HG03097 (cell line): ENCODE results near the gene ATP11B.
"Not testable (repeated sequence)": the region's sequence is repeated elsewhere in the genome, so short reads cannot be mapped to it uniquely, and the experiment has no call there.

Experiments used
- ATAC-seq: cut with Tn5 transposase; IDR thresholded peaks from one replicate; pipeline ENCODE4 v1.9.1; 2021; ENCODE audit not compliant: unreplicated experiment, low FRiP score

ATP11B gene

DNA sequence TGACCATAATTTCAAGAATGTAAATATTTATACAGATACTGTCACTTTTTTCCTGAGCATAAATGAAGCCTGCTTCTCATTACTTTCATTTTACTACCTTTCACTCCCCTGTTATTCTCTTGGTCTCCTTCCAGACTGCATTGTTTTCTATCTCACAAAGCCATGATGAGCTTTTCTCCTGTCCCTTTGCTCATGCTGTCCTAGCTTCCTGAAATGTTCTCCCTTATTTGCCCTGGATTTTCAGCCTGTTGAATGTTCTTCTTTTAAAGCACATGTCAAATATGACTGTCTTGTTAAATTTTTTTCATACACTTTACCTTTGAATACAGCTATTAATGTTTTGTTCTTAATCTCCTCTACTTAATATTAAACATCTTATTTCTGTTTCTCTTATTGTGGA is 31.7 kb downstream of the ATP11B start:
- no peak for ATAC-seq

DNA sequence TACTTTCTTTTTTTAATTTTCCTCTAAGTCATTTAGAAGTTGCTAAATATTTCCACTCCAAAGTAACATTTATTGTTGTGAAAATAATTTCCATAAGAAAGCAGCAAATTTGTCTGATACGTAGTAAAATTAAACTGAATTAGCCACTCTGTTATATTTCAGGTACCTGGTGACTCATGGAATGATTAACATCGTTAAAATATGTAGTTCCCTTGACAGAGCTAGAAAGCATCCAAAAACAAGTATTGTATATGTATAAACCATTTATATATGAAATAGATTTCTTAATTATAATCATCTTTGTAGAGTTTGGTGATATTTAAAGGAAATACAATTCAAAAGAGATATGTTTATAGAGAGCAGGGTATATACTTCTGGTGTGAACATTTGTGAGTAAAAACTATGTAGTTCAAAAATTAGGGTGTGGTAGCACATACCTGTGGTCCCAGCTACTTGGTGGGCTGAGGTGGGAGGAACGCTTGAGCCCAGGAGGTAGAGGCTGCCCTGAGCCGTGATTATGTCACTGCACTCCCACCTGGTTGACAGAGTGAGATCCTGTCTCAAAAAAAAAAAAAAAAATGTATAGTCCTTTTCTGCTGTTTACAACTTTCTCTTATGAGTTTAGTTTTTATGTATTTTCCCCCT is 36.6 kb downstream of the ATP11B start:
- no peak for ATAC-seq

DNA sequence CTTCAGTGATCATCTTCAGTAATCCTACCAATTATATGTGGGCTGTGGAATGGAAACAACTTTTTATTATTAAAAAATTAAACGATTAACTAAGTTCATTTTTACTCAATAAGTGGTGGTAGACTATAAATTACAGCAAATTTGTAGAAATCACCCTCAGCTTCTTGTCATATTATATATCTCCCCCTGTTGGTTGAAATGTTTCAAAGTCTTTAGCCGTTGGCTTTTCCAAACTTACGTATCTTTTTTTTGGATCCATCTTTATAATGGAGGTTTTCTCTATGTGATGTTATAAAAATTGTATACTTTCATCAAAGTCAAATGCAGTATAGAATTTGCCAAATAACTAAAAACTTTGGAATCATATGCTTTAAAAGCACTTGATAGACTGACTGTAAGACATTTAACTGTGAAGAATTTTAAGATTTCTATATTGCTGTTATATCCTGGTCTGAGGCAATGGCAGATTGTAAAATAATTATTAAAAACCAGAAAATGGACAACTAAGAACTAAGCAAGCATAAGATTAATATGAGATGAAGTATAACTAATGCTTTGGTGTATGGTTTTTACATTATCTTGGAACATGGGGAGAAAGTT is 44.7 kb downstream of the ATP11B start:
- ATAC-seq, result no peak

DNA sequence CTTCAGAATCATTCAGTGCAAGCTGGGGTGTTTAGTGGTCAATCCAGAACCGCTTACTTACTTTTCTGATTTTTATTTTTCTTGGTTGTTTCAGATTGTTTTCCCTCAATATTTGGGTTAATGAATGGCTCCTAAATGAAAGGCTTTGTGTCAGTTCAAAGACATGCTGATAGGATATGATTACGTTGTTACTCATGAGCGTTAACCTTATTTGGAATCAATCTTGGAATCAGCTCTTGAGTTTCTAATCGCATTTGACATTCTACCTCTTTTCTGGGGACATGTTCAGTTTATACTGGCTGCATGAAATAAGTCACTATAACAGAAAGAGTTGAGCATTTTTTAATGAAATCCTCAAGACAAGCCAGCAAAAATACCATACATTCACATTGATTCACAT is 50.2 kb downstream of the ATP11B start:
- ATAC-seq, result no peak

DNA sequence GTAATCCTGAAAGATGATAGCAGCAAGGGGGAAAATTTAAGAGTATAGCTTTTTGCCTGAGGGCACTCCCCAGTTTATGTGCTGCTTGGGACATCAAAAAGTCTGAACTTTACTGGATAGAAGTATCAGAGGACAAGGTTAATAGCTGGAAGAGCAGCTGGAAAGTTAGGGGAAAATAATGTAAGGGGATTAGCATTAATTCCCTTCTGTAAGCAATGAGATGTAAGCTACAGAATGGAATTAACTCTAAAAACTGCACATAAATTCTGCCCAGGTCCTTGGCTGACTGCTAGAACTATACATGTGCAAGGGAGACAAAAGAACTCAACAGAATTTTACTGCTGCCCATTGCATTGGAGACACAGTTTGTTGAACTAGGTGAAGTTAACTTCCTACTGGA is 55.6 kb downstream of the ATP11B start:
- ATAC-seq, result no peak

DNA sequence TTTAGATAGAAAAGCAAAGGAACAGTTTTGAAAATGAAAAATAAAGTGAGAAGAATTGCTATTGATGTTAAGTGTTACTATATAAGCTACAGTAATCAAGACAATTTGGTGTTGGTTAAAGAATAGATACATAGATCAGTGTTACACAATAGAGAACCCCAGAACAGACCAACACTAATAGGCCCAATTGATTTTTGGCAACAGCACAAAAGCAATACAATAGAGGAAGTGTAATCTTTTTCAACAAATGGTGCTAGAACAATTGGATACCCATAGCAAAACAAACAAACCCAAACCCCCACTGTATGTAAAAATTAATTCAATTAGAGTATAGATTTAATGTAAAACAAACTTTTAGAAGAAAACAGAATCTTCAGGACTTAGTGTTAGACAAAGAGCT is 61.8 kb downstream of the ATP11B start:
- ATAC-seq, result no peak

DNA sequence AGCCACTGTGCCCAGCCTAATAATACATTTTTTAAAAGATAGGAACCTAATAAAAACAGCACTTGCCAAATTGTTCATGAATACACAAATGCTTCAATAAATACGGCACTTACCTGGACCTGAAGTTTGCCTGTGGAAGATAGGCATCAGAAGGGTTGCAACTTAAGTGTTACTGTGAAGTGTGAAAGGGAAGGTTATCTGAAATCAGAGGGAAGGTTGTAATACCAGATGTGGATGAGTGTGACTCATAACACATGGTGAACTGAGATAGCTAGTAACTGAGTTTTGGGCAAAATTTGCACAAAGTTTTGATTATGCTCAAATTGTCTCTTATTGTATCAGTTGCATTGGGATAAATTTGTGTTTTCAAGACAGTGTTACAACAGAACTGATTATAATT is 68.0 kb downstream of the ATP11B start:
- no peak for ATAC-seq

DNA sequence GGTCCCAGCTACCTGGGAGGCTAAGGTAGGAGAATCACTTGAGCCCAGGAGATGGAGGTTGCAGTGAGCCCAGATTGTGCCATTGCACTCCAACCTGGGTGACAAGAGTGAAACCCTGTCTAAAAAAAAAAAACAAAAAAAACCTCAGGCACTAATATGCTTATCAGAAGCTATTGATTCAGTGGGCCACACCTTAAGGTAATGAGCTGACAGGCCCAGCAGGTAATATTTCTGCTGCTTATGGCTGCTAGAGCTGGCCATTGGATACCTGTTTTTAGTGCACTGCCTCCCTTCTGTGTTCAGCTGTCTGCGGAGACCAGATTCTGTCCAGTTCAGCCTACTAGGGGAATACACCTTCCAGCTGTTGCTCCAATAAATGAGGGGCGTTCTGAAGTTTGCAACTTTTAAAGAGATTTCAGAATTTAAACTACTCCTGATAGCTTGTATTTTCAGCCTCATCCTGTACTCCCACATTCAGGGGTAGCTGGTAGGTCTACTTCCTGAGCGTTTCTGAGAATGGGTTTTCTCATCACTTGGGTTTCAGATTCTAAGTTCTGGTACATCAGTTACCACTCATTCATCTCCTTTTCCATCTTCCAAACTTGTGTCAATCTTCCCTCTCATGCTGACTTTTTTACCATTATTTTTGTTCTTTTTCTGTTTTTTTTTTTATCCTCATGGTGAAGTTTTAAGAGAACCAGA is 69.0 kb downstream of the ATP11B start:
- ATAC-seq, result no peak

DNA sequence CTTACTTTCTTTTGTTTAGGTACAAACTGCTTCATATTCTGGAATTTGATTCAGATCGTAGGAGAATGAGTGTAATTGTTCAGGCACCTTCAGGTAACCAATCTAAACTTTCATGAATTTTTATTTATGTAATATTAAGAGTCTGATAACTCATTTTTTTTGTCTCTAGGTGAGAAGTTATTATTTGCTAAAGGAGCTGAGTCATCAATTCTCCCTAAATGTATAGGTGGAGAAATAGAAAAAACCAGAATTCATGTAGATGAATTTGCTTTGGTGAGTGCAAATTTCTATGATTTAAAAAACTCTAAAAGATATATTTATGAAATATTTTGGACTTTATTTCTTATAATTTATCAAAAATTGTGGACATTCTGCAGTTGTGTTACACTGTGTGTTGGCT is 75.8 kb downstream of the ATP11B start:
- no peak for ATAC-seq

DNA sequence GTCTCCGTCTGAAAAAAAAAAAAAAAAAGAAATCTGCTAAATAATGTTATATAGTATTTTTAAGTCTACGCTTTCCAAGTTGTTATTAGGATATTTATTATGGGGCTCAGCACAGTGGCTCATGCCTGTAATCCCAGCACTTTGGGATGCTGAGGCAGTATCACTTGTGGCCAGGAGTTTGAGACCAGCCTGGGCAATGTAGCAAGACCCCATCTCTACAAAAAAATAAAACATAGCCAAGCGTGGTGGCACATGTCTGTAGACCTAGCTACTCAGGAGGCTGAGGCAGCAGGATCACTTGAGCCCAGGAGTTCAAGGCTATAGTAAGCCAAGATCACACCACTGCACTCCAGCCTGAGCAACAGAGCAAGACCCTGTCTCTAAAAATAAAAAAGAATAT is 77.6 kb downstream of the ATP11B start:
- ATAC-seq, result not testable (repeated sequence)

DNA sequence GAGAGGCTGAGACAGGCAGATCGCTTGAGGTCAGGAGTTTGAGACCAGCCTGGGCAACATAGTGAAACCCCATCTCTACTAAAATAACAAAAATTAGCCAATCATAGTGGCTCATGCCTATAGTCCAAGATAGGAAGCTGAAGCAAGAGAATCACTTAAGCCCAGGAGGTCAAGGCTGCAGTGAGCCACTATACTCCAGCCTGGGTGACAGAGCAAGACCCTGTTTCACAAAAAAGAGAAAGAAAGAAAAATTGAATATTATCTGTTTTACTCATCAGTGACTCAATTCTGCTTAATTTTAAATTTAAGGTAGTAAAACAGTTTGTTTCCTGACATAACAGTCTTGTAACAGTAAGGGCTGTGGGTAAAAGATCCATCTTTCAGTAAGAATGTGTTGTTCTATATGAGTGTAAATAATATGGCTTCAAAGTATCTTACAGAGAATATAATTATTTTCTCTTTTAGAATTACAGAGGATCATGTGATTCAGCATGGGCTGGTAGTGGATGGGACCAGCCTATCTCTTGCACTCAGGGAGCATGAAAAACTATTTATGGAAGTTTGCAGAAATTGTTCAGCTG is 85.8 kb downstream of the ATP11B start:
- no peak for ATAC-seq

DNA sequence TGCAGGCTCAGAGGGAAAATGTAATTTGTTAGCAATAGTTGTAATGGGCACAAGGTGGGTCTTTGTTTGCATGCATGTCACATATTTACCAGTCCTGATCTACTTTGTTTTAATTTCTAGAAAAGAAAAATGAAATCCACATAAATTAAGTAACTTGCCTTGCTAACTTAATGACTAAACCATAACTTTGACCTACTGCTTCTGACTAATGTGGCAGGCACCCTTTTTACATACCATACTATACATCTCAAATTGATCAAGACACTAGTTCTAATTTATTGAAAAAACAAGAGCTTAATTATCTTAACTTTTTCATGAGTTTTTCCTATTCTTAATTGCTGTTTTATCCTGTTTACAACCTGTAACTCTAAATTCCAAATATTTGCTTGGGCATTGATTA is 93.2 kb downstream of the ATP11B start:
- no peak for ATAC-seq

DNA sequence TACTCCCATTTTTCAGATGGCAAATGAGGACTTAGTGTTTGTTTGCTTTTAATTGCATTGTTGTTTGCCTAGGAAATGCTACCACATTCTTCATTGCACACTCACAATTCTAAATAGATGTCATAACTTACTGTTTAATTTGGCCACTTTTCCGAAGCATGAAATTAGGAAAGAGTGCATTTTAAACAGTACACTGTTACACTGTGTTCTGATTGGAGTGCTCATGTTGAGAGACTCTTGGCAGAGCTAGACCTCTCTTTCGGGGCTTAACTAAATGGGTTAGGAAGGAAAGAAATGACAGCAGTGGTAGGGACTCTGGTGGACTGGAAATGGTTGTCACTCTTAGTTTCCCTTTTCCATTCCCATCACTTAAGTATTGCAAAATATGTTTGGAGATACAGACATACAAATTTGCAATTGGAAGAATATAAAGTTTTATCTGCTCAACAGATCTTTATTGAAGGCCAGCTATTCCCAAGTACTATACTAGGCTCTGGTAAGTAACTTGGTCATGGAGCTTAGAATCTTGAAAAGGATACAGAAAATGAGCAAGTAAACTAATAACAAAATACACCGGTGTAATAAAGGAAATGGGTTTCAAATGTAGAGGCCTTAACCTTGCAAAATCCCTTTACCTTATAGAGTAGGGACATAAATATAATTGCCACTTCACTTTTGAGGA is 96.8 kb downstream of the ATP11B start:
- no peak for ATAC-seq

DNA sequence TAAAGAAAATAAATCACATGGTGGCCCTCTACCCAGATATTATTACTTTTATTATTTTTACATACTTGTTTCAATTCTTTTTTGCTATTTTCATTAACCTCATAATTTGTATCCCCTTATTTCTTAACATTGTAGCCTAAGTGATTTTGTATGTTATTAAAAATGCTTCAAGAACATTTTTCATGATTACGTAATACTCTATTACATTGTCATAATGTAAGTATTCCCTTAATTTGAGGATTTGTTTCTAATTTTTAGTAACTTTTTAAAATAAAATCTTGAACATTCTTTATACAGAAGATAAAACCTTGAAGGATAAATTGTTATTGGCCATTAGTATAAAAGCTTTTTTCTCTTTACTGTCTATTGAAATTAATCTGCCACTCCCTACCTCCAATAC is 98.1 kb downstream of the ATP11B start:
- ATAC-seq, result no peak

DNA sequence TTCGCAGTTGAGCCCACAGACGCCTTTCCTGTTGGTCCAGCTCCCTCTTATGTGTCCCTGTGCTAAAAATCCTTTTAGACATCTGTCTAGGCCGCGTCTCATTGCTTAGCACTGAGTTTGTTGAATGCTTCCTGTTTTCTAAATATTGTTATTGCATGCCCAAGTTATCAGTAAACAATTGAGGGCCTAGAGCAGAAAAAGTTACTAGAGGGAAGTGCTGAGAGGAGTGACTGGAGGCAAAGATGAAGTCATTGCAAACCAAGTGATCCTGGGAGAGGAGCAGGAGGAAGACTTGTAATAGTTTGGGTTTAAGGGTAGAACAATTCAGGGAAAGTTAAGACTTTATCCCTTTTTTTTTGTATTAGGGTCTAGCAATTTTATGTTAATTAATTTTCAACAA is 98.9 kb downstream of the ATP11B start:
- ATAC-seq, result no peak

DNA sequence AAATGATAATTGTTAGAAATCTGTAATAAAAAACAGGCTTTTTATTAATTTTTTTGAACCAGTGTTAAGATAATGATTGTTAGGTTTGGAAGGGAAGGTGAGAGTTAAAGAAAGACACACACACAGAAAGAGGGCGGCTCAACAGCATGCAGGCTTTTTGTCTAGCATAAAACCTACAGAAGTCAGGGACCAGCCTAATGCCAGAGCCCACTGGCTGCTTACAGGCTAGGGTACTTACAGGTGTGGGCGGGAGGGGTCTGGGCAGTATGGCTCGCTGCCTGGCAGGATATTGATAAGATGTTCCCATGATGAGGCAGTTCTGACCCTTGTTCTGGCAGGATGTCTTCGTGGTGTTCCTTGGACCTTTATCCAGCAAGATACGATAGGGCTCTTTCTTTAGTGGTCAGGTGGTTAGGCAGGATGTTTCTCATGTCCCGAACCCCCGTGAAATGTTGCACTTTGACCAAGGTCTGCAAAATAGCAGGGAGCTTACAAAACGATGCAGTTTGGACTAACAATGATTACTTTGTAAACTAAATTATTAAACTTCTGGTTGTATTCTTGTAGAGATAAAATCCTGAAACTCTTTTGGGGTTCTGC is 102.3 kb downstream of the ATP11B start:
- ATAC-seq, result no peak

DNA sequence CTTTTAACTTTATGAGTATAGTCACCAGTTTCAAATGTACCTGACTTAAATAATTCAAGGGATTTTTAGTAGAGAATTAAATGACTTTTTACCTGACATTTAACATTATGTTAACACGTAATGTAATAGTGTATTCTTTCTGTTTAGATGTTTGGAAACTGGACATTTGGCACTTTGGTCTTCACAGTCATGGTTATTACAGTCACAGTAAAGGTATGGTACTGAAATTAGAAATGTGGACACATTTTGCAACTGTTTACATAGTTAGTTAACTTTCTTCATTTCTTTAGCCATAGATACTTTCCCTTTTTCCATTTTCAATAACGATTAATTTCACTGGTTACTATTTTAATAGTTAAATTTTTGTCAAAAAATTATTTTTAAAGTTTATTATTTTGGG is 103.2 kb downstream of the ATP11B start:
- no peak for ATAC-seq

DNA sequence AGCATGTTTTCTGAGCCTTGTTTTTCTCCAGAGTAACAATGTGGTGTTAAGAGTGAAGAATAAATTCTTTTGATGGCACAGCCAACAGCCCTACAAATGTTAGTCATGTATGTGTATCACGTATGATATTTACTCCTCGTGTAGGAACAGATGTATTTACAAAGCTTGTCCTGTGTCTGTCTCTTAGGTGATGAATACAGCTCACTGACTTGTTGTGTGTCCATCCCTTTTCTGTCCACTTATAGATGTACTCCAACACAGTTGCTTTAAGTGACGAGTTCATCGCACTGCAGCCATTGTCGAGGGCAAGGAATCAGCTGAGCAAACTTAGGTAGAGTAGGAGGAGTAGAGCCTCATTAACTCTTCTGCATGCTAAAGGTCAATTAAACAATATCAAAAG is 108.9 kb downstream of the ATP11B start:
- no peak for ATAC-seq

DNA sequence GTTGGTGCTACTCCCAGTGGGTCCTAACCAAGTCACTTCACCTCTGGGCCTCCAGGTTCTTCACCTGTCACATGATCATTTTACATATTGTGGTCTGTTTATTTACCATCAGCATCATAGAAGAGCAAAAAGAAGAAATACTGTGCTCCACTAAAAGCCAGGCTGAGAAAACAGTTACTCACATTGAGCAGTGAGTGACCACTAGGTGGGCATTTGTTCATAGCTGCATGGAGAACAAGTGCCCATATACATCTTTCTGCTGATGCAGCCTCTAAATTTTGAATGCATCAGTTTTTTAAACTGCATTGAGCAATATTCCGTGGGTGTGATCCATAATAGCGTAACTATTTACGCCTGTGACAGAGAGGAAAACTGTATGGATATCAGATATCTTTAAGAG is 110.9 kb downstream of the ATP11B start:
- no peak for ATAC-seq

DNA sequence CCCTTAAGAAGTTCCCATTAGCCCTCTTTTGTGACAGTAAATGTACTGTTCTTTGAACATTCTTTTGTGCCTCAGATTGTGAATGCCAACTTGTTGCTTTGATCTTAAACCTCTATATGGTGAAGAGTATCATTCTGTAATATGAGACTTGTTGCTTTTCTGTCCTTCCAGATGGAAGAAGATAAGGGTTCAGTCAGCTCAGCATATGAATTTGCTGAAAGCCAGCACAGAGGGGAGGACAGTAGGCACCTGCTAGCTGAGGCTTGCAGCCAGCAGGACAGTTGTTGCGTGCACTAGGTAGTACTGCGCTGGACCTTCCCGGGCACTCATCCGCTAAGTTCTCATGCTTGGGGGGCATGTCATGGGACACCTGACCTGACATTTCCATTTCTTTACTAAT is 112.3 kb downstream of the ATP11B start:
- ATAC-seq, result no peak

DNA sequence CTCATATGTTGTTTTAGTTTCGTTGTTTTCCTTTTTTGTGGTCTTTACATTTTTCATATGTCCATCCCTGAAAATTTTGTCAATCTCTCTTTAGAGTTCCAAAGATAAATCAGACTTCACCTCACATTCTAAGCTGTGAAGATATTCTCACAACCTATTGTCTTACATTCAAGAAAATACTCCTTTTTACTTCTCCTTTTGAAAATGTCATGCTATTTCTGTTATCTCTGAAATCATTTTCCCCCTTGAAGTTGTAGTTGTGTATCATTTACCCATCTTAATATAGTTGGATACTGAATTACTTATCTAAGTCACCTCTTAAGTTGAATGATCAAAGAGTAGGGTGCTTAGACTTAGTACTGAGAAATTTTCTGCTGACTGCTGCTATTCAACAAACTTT is 112.7 kb downstream of the ATP11B start:
- ATAC-seq, result no peak
